Measurements from ENCODE around the gene ZBTB16.

The ZBTB16 gene

DNA sequence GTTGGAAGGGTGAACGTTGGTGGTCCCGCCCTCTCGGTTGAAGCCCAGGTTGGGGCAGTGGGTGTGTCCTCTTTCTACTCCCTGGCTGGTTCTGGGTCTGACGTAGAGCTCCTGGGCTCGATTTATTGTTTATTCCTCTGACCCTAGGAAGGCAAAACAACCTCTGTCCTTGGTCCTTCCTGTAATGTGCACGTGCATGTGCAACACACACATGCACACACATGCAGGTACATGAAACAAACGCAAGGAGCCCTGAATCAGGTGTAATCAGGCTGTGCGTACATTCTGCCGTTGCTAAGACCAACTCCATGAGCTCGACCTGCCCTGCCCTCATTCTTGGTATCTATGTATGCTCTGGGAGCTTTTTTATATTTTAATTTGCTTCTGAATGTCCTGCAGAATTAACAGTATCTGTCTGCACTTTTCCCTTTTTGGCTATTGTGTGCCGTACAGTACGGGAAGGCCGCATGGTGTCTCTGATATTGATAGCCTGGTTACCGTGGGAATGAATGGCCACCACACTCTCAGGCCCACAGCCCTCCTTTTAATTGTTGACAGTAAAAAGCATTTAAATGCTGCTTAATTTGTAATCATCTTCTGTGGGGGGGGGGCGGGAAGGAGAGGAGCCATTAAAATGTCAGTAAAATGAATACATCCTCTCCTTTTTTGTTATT lies 170.7 kb downstream of the ZBTB16 start:
- in situ Hi-C loops (cut with MboI; ENCODE audit: low sequenced_read_pairs), result no loop called here

DNA sequence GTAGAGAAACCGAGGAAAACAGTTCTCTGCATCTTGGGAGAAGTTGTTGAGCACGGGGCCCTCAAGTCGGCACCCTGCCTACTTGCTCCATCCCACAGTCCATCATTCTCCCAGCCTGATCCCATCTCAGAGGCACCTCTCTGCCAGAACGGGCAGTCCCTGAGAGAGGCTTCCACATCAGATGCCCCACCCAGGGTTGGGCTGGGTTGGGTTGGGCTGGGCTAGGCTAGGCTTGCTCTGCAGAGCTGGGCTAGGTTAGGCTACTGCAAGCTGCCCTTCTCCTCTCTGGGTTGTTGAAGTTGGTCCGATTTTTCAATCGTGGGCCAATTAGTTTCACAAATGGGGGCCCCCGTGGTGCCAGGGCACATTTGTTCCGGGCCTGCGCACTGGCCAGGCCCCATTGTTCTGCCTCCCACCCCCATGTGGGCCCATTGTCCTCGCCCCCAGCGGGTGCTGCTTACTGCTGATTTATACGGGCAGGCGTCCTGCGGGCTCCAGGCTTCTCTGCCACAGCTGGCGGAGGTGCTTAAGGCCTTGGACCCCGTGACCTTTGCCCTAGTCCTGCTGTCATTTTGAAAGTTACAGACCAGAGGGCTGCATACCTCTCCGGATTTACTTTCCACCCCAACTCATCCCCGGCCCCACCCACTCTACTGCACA lies 173.0 kb downstream of the ZBTB16 start:
- in situ Hi-C loops (cut with MboI; ENCODE audit: low sequenced_read_pairs), result no loop called here

DNA sequence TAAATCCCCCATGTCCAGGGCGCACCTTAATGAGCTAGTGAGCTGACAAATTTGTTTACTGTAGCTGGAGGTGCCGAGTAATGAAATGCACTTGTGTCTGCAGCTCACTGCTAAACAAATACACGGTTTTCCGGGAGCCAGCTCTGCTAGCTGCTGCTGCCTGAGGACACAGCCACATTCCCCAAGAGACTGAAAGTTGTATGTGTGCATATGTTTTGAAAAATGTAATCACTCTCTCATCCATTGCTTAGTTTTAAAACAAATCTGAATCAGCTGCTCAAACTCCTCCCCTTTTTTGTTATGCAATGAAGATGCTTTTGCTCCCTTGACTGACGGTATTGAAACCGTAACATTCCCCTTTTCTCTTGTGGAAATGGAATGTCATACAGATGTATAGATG lies 174.2 kb downstream of the ZBTB16 start:
- in situ Hi-C loops (cut with MboI; ENCODE audit: low sequenced_read_pairs), result no loop called here

DNA sequence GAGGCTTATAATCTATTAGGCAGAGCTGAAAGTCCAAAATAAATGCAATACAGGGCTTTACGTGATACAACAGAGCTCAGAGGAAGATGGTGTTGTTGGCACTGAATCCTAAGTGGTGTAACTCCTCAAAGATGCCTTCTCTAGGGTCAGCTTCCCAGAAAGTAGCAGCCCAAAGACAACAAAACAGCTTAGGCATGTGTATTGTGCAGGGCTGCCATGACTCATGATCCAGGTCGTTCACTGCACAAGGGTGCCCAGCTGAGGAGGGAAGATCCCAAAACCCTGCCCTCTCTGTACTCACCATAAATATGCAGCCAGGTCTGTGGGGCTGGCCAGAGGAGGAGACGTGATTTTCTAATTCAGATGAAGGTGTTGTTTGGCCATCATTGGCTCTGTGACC lies 177.3 kb downstream of the ZBTB16 start:
- in situ Hi-C loops (cut with MboI; ENCODE audit: low sequenced_read_pairs), result no loop called here

DNA sequence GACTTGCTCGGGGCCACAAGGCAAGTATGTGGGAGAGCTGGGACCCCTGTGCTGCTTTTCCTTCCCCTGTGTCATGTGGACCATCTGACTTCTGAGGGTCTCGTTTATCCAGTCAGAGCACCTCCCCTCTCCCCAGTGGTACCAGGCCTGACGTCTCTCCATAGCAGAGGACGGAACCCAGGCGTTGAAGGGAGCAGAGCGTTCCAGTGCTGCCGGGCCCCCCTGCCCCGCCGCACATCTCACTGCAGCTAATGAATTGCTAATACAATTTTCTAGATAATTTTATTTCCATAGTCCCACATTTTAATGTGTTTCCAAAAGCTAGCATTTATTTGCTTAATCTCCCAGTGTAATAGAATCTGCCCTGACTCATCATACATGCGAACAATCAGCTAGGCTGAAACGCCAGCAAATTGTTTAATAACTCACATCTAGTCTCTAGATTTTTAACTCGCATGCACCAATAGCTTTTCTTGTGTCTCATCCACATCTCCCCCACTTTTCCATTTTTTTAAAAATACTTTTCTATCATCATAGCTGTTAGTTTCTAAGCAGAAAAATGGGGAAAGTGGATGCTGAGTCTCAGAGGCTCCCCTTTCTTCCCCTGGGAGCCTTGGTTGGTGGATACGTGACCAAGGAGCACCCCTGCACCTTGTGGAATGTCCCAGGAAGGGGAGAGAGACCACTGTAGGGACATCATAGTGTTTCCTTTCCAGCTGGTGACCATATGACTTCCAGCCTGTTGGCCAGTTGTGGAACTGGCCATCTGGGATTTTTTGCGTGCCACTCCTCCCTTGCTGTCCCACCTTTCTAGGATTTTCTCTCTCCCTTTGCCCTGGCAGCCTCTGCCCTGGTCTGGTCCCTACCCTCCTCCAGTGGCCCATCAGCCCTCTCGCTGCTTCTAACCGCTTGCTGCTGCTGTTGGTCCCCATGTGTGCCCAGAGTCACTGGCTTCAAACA lies 178.1 kb downstream of the ZBTB16 start:
- in situ Hi-C loops (cut with MboI; ENCODE audit: low sequenced_read_pairs), result no loop called here

DNA sequence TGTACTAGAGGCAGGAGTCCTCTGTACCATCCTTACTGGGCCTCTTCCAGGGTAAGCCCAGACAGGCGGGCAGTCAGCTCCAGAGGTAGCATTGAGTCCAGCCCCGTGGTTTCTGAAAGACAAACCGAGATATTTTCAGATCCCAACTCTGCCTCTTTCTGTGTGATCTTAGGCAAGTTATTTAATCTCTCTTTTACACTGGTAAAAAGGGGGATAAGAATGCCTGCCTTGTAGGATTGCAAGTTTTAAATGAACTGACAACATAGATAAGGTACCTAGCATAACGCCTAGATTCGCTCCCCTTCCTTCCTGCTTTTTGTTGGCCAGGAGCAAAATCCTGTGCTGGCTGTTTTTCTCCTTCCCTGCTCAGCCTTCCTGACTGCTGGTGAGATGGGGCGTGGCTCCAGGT lies 180.2 kb downstream of the ZBTB16 start:
- in situ Hi-C loops (cut with MboI; ENCODE audit: low sequenced_read_pairs), result no loop called here

DNA sequence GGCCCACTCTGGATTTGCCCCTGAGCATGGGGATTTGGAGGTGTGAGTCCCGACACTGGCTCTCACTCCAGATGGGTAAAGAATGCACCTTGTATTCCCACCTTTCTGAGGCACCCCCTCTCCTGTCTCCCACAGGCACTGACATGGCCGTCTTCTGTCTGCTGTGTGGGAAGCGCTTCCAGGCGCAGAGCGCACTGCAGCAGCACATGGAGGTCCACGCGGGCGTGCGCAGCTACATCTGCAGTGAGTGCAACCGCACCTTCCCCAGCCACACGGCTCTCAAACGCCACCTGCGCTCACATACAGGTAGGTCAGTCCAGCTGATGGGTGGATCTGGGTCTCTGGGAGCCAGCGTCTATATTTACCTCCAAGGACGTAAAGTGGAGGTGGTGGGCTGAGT lies 182.5 kb downstream of the ZBTB16 start:
- in situ Hi-C loops (cut with MboI; ENCODE audit: low sequenced_read_pairs), result no loop called here

DNA sequence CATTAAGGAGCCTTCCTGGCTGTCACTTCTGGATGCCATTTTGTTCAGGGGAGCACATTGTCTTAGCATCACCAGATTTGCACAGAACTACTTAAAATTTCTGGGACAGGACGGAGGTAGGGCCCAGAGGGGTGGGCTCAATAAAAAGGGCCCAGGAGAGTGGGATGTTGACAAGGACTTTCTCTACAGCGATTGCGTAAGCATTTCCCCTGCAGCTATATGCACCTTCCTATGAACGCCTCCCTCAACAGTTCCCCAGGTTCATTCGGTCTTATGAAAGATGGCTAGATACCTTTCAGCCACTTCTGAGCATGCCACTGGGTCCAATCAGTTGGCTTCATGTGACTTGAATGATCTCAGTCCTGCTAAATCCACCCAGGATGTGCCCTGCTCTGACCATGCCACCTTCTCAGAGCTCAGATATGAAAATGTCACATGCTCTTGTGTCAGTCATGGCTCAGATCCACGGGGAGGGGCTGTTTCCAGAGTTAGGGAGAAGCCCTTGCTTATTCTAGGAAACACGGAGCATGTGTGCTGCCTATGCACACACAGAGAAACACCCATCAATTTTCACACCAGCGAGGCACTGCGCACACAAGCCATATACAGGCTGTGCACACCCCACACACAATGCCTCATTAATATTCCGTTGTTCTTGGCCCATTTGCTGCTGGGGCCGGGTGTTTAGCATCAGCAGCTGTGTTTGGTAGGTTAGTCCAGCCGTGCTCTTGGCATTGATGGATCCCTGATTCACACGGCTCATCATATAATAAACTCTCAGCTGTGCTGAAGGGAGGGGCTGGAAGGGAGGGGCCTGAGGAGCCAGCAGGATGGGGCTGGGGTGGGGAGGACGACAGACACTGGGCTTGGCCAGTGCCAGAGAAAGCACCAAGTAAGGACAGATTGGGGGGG lies 184.2 kb downstream of the ZBTB16 start:
- in situ Hi-C loops (cut with MboI; ENCODE audit: low sequenced_read_pairs), result no loop called here

DNA sequence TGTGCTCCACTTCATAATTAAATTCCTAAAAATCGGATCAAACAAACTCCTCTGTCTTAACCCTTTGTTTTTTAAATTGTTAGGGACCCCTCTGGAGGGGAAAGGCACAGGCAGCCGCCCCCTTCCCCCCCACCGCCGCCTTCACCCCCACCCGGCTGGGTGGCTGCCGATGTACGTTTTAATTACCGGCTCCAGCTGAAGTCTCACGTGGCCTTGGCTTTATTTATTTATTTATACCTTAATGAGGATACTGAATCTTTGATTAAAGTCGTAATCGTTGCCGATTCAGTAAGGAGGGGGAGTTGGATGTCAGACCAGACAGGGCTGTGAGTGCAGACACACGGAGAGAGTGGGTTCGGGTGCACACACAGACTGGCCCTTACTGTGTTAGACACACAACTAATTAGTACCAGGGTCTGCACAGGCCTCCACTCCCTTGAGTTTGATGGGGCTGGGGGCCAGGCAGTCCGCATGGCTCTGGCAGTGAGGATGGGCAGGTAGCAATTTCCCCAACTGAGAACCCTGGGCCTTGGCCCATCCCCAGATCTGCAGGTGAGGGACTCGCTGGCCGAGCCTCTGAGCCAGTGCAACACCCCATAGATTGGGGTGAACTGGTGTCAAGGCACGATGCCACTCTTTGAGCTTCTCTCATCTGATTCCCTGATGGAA lies 185.3 kb downstream of the ZBTB16 start:
- in situ Hi-C loops (cut with MboI; ENCODE audit: low sequenced_read_pairs), result no loop called here

DNA sequence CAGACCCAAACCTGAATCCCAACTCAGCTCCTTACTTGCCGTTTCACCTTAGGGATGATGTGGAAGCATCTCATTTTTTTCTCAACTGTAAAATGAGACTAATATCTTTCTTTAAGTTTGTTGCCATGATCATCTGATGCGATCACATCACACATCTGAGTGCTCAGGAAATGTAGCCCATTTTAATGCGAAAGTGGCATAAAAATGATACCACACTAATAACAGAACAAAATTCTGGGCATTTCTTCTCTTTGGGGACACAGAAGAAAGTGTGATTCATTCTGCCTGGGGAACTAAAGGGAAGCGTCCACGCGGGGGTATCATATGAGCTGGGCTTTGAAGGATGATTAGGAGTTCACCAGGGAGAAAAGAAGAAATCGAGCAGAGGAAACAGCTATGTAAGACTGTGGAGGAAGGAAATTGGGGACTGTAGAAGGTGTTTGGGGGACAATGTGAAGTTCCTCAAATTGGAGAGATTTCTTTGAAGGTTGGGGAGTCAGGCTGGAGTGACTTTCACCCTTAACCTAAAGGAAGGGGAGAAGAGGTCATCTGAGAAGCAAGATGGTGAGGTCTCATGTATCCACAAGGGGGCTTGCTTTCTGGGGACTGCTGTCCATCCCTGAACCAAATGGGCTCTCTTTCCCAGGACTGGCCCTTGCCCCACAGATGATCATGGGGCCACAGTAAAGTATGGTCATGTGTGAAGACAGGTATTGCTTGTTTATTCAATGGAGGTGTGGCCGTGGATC lies 187.0 kb downstream of the ZBTB16 start:
- in situ Hi-C loops (cut with MboI; ENCODE audit: low sequenced_read_pairs), result no loop called here

DNA sequence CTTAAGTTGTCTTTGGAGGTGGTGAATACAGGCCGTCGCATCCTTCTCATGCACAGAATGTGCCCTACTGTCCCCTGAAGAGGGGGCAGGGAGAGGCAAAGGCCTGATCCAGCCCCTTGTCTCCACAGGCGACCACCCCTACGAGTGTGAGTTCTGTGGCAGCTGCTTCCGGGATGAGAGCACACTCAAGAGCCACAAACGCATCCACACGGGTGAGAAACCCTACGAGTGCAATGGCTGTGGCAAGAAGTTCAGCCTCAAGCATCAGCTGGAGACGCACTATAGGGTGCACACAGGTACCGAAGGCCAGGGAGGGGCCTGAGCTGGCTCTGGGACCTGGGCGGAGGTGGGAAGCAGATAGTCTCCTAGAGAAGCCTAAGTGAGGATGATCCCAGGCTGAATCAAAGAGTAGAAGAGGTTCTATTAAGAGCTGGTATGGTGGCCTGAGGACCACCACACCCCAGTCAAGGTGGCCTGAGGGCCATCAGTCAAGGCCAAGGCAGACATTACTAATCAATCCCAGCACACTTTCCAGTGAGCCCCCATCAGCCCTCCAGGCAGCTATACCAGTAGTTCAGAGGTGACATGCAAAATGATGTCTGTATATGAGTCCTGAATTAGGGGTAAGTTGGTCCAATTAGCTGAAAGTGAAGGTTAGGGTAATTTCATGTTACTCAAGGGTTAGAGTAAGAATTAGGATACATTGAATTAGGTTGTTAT lies 187.7 kb downstream of the ZBTB16 start:
- in situ Hi-C loops (cut with MboI; ENCODE audit: low sequenced_read_pairs), result no loop called here

DNA sequence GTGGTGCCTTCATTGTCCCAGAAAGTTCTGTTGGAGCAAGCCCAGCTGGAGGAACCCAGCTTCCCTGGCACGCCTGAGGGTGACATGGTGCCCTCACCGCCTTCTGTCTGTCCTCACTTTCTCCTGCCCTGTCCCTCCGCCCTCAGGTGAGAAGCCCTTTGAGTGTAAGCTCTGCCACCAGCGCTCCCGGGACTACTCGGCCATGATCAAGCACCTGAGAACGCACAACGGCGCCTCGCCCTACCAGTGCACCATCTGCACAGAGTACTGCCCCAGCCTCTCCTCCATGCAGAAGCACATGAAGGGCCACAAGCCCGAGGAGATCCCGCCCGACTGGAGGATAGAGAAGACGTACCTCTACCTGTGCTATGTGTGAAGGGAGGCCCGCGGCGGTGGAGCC lies 190.7 kb downstream of the ZBTB16 start:
- in situ Hi-C loops (cut with MboI; ENCODE audit: low sequenced_read_pairs), result loop anchor here (25.0 kb wide), 2 partner anchors 363 to 938 kb away; partner anchors contain the start of genes TTC12 and USP28

DNA sequence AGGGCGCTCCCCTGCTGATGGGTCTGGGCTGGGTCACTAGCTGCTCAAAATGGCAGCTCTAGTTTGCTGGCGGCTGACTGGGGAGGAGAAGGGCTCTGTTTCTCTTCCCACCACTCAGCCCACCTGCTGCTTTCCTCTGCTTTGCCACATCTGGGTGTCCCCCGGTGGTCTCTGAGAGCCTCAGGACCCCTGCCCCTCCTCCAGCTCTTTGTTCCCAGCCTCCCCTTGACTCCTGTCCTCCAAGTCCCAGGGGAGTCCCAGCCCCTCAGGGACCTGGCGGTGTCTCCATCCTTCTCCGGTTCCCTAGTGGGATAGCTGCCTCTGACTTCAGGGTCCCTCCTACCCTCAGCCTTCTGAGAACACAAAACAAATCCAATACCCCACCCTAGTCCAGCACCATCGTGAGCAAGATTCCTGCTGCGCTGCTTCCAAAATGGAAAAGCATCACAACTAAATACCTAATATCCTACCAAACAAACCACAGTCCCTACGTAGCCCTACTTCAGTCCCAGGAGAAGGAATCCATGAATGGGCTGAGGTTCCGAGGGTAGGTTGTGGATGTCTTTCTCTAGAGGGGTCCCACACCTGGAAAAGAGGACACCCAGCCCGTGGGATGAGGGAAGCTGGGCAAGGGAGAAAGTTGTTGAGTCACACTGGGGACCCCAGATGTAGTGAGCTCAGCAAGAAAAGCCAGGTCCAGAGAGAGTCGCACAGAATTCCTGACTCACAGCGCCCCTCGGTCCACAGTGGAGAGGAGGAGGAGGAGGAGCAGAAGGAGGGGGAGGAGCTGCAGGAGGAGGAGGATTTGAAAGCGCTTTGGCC lies 191.7 kb downstream of the ZBTB16 start:
- in situ Hi-C loops (cut with MboI; ENCODE audit: low sequenced_read_pairs), result loop anchor here (25.0 kb wide), 2 partner anchors 364 to 939 kb away; partner anchors contain the start of genes TTC12 and USP28

DNA sequence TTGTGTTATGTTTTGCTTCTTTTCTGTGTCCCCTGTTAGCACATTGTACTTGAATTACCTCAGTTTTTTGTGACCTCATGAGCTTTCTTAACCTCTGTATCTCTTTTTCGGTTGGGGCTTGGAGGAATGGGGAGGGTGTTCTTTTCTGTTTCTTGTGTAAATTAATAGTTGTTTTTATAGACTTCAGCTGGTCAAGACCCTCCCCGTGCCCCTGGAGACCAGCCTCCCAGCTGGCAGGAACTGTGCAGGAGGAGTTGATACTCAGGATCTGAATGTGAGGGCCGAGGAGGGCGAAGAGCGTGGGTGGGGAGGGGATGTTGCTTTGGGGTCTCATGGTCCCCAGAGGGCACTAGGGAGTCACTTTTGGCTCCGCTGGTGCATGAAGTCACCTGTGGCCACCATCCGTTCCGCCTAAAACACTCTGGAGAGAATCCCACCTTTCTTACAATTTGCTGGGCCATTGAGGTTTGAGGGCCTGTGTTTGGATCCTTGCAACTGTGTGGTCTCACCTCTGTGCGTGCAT lies 192.4 kb downstream of the ZBTB16 start:
- in situ Hi-C loops (cut with MboI; ENCODE audit: low sequenced_read_pairs), result loop anchor here (25.0 kb wide), 2 partner anchors 365 to 940 kb away; partner anchors contain the start of genes TTC12 and USP28

DNA sequence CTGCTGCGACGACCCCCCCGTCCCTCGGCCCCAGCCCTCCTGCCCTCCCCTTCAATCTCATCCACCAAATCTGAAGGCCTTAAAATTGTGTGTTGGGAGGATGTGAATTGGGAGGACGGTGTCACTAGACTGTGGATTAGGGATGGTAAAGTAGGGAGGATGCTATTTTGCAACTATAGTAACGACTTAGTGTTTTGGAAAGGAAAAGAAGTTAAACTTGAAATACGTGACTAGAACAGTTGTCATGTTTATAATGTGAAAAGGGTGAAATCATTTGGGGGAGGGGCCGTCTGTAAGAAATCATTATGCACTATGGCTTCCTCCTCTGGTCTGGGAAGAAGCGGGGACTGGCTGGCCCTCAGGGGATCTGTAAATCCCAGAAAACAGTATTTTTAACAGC lies 193.3 kb downstream of the ZBTB16 start:
- in situ Hi-C loops (cut with MboI; ENCODE audit: low sequenced_read_pairs), result loop anchor here (25.0 kb wide), 2 partner anchors 365 to 940 kb away; partner anchors contain the start of genes TTC12 and USP28

DNA sequence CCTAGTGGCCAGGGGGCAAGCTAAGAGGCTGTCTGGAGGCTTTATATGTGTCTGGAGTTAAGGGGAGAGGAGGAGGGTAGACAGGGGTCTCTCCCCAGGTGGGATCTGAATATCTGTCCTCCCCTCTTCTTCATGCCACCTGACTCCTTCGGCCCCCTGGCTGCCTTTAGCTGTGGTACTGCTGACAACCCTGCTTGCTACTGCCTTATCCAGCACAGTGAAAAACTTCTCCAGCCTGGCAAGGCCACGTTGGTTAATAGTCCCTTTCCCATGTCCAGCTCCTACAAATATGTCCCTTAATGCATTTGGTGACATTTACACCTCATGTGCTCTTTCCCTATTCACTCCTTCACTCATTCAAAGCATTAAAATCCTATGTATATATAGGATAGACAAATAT lies 194.3 kb downstream of the ZBTB16 start:
- in situ Hi-C loops (cut with MboI; ENCODE audit: low sequenced_read_pairs), result loop anchor here (25.0 kb wide), 2 partner anchors 366 to 941 kb away; partner anchors contain the start of genes TTC12 and USP28

DNA sequence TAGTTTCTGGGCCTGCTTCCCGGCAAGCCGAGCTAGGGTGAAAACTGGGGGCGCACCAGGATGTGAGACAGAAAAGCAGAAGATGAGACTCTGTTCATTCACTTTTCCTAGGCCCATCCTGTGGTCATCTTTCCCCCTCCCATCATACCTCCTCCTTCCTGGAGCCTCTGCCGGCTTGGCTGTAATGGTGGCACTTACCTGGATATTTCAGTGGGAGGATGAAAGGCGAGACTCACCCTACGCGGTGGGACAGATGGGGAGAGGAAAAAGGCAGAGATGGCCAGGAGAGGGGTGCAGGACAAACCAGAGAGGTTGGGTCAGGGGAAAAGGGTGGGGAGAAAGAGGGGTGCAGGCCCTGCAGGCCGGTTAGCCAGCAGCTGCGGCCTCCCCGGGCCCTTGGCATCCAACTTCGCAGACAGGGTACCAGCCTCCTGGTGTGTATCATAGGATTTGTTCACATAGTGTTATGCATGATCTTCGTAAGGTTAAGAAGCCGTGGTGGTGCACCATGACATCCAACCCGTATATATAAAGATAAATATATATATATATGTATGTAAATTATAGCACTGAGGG lies 195.1 kb downstream of the ZBTB16 start:
- in situ Hi-C loops (cut with MboI; ENCODE audit: low sequenced_read_pairs), result loop anchor here (25.0 kb wide), 2 partner anchors 367 to 942 kb away; partner anchors contain the start of genes TTC12 and USP28
